GM04504 (cell line): ENCODE data around the gene PARVB.
"Not testable (repeated sequence)": the region's sequence is repeated elsewhere in the genome, so short reads cannot be mapped to it uniquely, and the experiment has no call there.

ENCODE experiments used
- DNase-seq: peaks from one replicate; pipeline ENCODE4 v3.0.0-alpha.2; 2012; ENCODE audit warnings: low read depth

PARVB gene

DNA sequence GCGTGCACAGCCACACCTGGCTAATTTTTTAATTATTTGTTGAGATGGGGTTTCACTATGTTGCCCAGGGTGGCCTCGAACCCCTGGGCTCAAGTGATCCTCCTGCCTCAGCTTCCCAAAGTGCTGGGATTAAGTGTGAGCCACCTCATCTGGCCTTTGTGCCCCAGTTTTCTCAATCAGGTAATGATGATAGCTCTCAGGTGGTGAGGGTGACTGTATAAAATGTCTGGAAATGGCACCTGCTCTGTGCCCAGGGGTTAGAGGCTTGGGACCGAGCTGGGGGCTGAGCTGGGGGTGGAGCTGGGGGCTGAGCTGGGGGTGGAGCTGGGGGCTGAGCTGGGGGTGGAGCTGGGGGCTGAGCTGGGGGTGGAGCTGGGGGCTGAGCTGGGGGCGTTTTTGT lies 32.5 kb downstream of the PARVB start:
- not testable (repeated sequence) for DNase-seq

GRCh38 chr22:44057401-44057987 lies 33.4 kb downstream of the PARVB start:
- no peak for DNase-seq

GRCh38 chr22:44063462-44064371 lies 39.6 kb downstream of the PARVB start:
- no peak for DNase-seq

GRCh38 chr22:44067033-44067432 lies 42.9 kb downstream of the PARVB start:
- DNase-seq: no peak

- no peak for DNase-seq
Observed at GRCh38 chr22:44067901-44068300, 43.8 kb downstream of the PARVB start.

- DNase-seq: no peak
Observed at GRCh38 chr22:44068422-44069191, 44.5 kb downstream of the PARVB start.

GRCh38 chr22:44070029-44070428 lies 45.9 kb downstream of the PARVB start:
- DNase-seq: no peak

DNA sequence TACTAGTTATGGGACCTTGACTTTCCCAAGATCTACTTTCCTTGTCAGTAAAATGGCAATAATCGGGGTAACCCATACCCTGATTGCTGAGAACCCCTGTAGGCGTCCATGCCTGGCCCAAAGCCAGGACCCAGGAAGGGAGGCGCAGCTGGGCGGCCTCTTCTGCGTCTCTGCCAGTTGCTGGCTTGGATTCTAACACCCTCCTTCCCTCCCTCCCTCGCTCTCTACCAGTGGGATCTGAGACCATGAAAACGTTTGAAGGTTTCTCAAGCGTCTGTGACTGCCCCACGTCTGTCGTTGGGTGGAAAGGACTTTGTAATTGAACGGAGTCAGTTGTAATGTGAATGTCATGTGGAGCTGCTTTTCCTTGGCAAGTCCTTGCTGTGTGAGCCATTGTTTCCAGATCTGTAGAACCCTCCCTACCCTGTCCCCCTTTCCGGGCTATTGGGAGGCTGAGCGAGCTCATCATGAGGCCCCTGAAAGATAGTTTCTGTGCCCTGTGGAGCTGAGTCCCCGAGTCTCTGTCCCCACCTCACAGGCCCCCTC lies 47.8 kb downstream of the PARVB start:
- no peak for DNase-seq

- no peak for DNase-seq
Observed at GRCh38 chr22:44074337-44074984, 50.4 kb downstream of the PARVB start.

DNA sequence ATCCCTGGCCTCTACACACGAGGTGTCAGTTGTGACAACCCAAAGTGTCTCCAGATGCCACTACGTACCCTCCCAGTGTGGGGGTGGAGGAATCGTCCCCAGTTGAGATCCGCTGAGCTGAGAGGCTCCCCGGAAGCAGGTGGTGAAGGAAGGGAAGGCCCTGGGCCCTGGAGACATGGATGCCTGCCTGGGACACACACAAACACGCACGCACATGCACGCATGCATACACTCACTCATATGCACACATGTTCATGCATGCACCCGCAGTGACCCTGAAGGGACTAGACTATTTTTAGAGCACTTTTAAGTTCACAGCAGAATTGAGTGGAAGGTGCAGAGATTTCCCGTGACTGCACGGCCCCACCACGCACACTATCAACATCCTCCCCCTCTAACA lies 50.9 kb downstream of the PARVB start:
- DNase-seq: no peak

- no peak for DNase-seq
Observed at GRCh38 chr22:44075670-44076069, 51.6 kb downstream of the PARVB start.

DNA sequence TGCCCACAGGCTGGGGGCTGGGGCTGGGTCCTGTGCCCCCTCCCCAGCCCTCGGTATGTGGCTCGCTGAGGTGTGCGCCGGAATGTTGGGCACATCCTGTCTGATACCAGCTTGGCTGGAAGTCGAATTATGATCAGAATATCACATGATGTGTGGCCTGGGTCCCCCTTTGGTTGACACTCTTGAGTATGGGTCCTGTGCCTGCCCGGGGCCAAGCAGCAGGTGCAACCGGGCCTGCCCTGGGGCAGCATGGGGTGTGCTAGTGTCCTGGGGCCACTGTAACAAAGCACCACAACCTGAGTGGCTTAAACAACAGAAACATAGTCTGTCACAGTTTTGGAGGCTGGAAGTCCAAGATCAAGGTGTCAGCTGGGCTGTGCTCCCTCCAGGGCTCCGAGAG lies 52.7 kb downstream of the PARVB start:
- no peak for DNase-seq

DNA sequence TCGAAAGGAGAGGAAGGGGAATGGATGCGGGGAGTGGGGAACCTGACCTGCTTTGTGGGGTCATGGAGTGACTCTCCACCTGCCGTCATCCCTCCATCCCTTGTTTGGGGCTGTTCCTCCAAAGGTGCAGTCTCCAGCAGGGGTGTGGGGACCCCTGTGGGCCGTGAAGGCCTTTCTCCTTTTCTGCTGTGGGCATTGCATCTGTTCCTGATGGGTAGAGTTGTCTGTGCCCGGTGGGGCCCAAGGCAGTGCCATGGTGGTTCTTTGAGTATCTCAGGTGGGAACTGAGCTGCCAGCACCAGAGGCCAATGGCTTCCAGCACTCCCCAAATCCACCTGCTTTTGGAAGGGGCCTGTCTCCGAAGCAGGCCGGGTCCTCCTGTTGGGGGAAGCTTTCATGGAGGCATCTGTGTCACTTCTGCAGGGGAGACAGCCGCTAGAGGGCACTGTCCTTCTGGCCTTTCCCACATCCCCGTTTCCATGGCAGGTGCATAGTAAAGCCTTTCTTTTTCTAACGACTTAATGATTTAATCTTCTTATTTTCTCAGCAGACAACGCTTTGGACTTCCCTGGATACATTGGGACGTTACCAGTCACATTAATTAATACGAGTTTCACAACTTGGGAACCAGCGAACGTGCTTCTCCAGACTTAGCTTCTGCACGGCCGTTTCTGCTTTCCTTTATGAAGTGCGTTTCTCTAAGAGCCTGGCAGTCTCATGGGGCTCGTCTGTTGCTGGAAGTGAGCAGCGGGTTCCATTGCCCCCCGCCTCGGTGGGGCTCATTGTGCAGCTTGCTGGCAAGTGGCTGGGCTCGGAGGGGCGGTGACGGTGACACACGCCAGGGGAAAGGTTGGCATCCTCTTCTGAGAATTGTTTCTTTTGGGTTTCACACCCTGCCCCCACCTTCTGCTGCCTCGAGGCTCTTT lies 57.1 kb downstream of the PARVB start:
- peak; percentile 42 for DNase-seq

GRCh38 chr22:44082801-44083200 lies 58.7 kb downstream of the PARVB start:
- DNase-seq: no peak

DNA sequence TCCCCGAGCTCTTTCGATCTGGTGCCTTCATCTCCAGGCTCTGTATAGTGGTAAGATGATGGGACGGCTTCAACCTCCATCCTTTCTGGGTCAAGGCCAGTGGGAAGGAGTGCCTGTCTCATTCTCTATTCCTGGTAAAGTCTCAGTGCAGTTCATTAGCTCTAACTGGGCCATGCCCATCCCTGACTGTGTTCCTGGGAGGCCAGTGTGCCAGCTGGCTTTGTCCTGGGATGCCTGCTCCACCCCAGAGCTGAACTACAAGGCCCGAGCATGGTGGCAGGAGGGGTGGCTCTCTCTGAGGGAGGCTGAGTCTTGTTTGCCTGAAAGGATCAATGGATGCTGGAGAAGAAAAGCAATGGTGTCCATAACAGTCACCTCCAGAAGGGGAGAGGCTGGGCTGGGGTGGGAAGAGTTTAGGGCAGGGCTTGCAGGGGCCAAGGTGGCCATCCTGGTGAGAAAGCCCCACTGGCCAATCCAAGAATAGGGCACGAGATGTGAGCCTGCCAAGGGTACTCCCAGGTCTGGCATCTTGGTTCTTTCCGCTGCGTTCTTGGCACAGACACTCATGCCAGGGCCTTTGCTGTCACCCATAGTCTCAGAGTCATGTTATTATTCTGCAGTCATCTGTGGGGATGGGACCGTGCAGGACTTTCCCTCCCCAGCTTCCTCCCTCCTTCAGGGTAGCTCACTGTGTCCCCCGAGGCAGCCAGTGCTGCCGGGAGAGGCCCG lies 60.1 kb downstream of the PARVB start:
- DNase-seq: no peak

DNA sequence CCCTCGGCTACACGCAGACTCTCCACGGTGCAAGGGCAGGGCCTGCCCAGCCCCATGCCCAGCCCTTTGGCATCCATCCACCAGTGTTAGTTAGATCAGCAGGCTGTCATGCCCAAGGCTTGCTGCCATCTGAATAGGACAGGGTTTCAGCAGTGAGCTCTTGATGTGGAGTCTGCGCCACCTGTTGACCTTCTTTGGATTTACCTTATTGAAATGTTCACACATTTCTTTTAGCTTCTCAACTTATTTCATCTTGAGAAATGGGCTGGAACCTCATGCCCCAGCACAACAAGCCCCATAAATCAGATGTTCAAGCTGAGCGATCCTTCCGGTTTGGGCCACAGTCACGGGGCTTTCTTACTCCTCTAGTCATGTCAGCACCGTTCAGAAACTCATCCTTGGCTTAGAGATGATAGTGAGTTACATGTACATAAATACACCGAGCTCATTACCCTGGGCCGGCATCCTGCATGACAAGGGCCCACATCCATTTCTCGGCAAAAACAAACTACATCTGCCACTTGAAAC lies 61.7 kb downstream of the PARVB start:
- DNase-seq: peak; percentile 29

GRCh38 chr22:44086271-44087088 lies 62.4 kb downstream of the PARVB start:
- peak; percentile 24 for DNase-seq

DNA sequence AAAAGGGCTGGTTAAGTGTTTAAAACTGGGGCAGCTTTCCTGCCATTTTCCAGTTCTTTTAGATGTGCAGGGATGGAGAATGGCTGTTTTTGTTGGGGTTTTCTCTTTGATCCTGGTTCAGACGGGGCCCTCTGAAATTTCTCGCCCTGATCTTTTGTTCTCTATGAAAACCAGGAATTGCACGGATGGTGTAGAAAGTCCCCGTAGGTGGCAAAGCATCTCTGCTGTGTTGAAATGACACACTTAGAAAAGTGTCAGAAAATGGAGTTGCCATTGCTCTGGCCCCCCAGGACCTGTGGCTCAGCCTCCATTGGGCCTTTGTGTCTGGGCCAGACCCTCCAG lies 63.0 kb downstream of the PARVB start:
- DNase-seq: no peak

- DNase-seq: peak; percentile 28
Observed at GRCh38 chr22:44088976-44089570, 65.0 kb downstream of the PARVB start.
